Osteoblast (primary cell): ENCODE results near the gene TEX48. TPM values are rescaled to one million over a fixed set of nuclear protein-coding genes. Genes with fewer than 3 reads are reported as not detected.

Source experiments
- DNase-seq: peaks from one replicate; pipeline ENCODE4 v3.0.0; 2011; ENCODE audit warnings: low spot score, mixed read lengths; ENCODE audit not compliant: insufficient read length; ENCODE audit errors: missing footprints
- H2AFZ ChIP-seq: 2 replicates; pipeline ENCODE4 v1.6.0; 2011; ENCODE audit warnings: mild to moderate bottlenecking, low read length
- H3K27ac ChIP-seq: 2 replicates; pipeline ENCODE4 v1.5.1; 2011; ENCODE audit warnings: mild to moderate bottlenecking, low read depth, low read length, moderate library complexity
- H3K27me3 ChIP-seq: 2 replicates; pipeline ENCODE4 v1.6.0; 2012; ENCODE audit warnings: mild to moderate bottlenecking, control low read depth, inconsistent platforms, low read length, moderate library complexity; ENCODE audit not compliant: insufficient read depth
- H3K36me3 ChIP-seq: 2 replicates; pipeline ENCODE4 v1.5.1; 2011; ENCODE audit warnings: mild to moderate bottlenecking, low read length, control low read depth, moderate library complexity; ENCODE audit not compliant: insufficient read depth
- H3K4me1 ChIP-seq: 2 replicates; pipeline ENCODE4 v1.5.1; 2011; ENCODE audit warnings: mild to moderate bottlenecking, low read length, control low read depth, moderate library complexity; ENCODE audit not compliant: insufficient read depth
- H3K4me2 ChIP-seq: 2 replicates; pipeline ENCODE4 v1.6.0; 2011; ENCODE audit warnings: mild to moderate bottlenecking, low read length; ENCODE audit not compliant: insufficient read depth
- H3K4me3 ChIP-seq: fragments of 200-600 bp; sonication (generic); 3 replicates; pipeline ENCODE4 v1.5.1; 2012; ENCODE audit warnings: mild to moderate bottlenecking, low read length, inconsistent platforms; ENCODE audit not compliant: insufficient read depth
- H3K79me2 ChIP-seq: 2 replicates; pipeline ENCODE4 v1.6.0; 2012; ENCODE audit warnings: mild to moderate bottlenecking, low read length, control low read depth, inconsistent platforms; ENCODE audit not compliant: insufficient read depth
- H3K9me3 ChIP-seq: 2 replicates; pipeline ENCODE4 v1.5.1; 2011; ENCODE audit warnings: low read depth, low read length, control low read depth
- H4K20me1 ChIP-seq: 2 replicates; pipeline ENCODE4 v1.6.0; 2012; ENCODE audit warnings: mild to moderate bottlenecking, low read length, control low read depth; ENCODE audit not compliant: insufficient read depth
- total RNA-seq: library from RNA; depleted of rRNA; stranded (reverse); fragments of >200 nt; gene quantifications from 2 replicates; pipeline ENCODE4 v1.2.3, GENCODE V29; 2012
- TF ChIP-seq, protein P1 (sequence below): IDR thresholded peaks from 2 replicates; pipeline ENCODE4 v1.5.1; 2011; ENCODE audit warnings: mild to moderate bottlenecking, low read depth, low read length, moderate library complexity; ENCODE audit errors: extremely low read depth

TEX48 gene
- total RNA-seq, 1 donor: not detected

DNA sequence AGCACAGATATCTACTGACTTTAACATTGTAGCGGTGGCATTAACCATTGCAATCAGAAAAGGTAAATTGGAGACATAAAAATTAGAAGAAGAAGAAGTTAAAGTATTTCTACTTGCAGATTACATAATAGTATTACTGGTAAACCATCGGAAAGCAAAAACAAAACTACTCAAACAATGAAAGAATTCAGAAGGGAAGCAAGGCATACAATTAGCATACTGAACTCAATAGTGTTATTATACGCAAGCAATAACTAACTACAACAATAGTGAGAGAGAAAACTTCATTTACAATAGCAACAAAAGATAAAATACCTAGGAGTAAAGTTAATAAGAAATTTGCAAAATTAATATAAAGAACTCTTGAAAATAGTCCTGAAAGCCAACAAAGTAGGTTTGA is 17.8 kb downstream of the TEX48 start:
- Histone ChIP-seq H2AFZ (no peak overlapping the region), H3K27ac (no peak overlapping the region), H3K4me2 (no peak overlapping the region), H3K4me1 (no peaks in the 10 kb centered on the region), H3K27me3 (peaks cover 18% of the 10 kb centered on the region), H3K36me3 (no peaks in the 10 kb centered on the region), H3K79me2 (no peaks in the 10 kb centered on the region), H3K9me3 (no peaks in the 10 kb centered on the region), H3K4me3 (no peak overlapping the region), H4K20me1 (no peaks in the 10 kb centered on the region)
- TF ChIP-seq, protein P1, sequence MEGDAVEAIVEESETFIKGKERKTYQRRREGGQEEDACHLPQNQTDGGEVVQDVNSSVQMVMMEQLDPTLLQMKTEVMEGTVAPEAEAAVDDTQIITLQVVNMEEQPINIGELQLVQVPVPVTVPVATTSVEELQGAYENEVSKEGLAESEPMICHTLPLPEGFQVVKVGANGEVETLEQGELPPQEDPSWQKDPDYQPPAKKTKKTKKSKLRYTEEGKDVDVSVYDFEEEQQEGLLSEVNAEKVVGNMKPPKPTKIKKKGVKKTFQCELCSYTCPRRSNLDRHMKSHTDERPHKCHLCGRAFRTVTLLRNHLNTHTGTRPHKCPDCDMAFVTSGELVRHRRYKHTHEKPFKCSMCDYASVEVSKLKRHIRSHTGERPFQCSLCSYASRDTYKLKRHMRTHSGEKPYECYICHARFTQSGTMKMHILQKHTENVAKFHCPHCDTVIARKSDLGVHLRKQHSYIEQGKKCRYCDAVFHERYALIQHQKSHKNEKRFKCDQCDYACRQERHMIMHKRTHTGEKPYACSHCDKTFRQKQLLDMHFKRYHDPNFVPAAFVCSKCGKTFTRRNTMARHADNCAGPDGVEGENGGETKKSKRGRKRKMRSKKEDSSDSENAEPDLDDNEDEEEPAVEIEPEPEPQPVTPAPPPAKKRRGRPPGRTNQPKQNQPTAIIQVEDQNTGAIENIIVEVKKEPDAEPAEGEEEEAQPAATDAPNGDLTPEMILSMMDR: no peak
- no peak for DNase-seq

DNA sequence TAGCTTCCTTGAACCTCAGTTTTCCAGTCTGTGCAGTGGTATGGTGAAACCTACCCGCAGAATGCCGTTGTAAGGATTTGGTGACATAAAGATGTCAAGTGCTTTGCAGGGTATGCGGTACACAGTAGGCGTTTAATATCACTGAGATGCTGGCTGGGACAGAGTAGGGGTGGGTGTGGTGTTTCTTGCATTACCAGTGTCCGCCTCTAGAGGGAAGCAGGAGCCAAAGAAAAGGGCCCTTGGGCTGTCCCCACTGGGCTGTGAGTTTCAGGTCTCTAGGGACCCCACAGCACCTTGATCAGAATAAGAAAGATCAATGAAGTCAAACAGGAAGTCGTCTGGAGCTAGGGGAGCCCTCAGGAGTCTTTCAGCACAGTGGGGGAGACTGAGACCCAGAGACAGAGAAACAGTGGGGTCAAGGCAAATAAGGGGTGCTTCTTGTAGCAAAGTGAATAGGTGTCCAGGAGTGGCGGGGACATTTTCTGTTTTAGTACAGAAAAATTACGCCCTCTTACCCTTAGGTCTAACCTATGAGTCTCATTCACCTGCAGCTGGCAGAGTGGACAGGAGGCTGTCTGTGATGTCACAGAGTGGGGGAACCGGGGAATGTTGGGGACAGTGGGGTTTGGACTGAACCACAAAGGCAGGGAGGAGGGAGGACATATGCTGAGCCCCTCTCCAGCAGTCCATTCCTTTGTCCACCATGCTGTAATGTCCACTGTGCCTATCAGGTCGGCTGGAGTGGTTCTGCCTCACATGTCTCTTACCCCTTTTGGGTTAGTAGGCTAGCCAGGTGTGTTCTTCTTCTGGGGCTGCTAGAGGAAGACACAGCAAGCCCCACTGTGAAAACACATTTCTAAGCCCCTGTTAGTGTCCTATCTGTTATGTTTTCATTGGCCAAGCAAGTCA is 19.7 kb downstream of the TEX48 start:
- peak; percentile 93 for DNase-seq

DNA sequence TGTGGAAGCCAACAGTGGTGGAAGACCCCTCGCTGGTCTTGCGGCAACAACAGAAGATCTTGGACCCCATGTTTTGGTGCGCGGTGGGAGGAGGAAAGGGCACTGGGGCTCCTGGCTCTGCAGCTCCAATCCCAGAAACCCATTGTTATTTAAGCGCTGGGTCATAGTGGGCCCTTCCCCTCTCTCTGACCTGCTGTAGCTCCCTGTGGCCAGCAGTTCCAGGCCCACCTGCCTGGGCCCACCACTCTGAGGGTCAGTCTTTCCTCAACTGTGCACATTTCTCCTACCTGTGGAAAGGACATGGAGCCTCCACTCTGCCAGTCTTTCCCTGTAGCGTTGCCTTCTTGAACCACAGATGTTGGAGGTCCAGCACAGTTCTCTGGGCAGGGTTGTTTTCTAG is 24.3 kb downstream of the TEX48 start, which contains the start of gene TEX53:
TEX53 (minus strand) TSS at position 101 of the 400 bp plus-strand sequence; CDS start at position 70, 31 bp downstream.
- H3K4me2 ChIP-seq: no peak within 1 kb of the TSS
- TF ChIP-seq, protein P1: no peak

More for the DNA sequence above, 19.7 kb downstream of the TEX48 start:
- Histone ChIP-seq H3K4me2 (no peak overlapping the region), H3K36me3 (no peaks in the 10 kb centered on the region), H3K4me1 (no peaks in the 10 kb centered on the region), H3K27me3 (peaks cover 18% of the 10 kb centered on the region), H3K79me2 (no peaks in the 10 kb centered on the region), H2AFZ (no peak overlapping the region), H3K4me3 (no peak overlapping the region), H3K27ac (no peak overlapping the region), H3K9me3 (no peaks in the 10 kb centered on the region), H4K20me1 (no peaks in the 10 kb centered on the region)
- TF ChIP-seq, protein P1: peak; percentile 89

DNA sequence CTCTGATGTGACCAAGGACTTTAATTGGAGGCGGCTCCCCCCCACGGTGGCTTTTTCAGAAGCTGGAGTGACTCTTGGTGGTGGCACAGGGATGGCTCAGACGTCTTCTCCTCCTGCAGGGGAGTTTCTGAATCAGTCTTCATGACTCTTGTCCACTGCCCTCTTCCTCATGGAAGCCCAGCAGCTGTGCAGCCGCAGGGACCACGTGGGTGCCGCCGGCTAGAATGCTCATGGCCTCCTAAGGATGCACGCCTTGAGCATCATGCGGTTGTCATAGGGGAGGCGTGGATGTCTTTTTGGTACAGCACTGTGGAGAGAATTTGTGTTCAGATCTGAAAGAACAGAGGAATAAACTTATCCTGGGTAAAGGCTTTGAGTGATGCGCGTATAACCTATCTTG is 25.7 kb downstream of the TEX48 start:
- TF ChIP-seq, protein P1: no peak
- Histone ChIP-seq H3K27ac (no peak overlapping the region), H2AFZ (no peak overlapping the region), H4K20me1 (no peaks in the 10 kb centered on the region), H3K4me1 (peaks cover 20% of the 10 kb centered on the region), H3K36me3 (no peaks in the 10 kb centered on the region), H3K4me2 (no peak overlapping the region), H3K4me3 (no peak overlapping the region), H3K79me2 (no peaks in the 10 kb centered on the region), H3K9me3 (no peaks in the 10 kb centered on the region), H3K27me3 (peaks cover 4% of the 10 kb centered on the region)
- DNase-seq: no peak

More for the DNA sequence above, 24.3 kb downstream of the TEX48 start, which contains the start of gene TEX53:
- H2AFZ ChIP-seq: no peak within 1 kb of the TSS
- H3K36me3 ChIP-seq: no peaks in the 10 kb centered on the region
- H3K4me3 ChIP-seq: no peak within 1 kb of the TSS
- peaks cover 15% of the 10 kb centered on the region for H3K4me1 ChIP-seq
- H4K20me1 ChIP-seq: no peaks in the 10 kb centered on the region
- H3K27me3 ChIP-seq: peaks cover 12% of the 10 kb centered on the region
- no peak for DNase-seq
- H3K79me2 ChIP-seq: no peaks in the 10 kb centered on the region
- H3K9me3 ChIP-seq: no peaks in the 10 kb centered on the region
- no peak within 1 kb of the TSS for H3K27ac ChIP-seq
